PC-3 (cell line): ENCODE results near the gene GAB2. TPM values are rescaled to one million over a fixed set of nuclear protein-coding genes. Genes with fewer than 3 reads are reported as not detected.
"Not testable (repeated sequence)": the region's sequence is repeated elsewhere in the genome, so short reads cannot be mapped to it uniquely, and the experiment has no call there.

Experiments used
- ATAC-seq: fragments of 200-7000 bp; cut with Tn5 transposase; 2 replicates; pipeline ENCODE4 v1.9.1; 2020; ENCODE audit warnings: mild to moderate bottlenecking, moderate library complexity
- BruUV-seq: library from RNA; stranded (reverse); fragments of 400-500 nt; replicated peaks from 2 replicates; lab custom pipeline; 2021; lab: Mats Ljungman, UMichigan
- CTCF ChIA-PET: fragments of 300-600 bp; sonication (Branson Sonifier 250); formaldehyde crosslinking; loops from one replicate; lab custom pipeline; 2022; ENCODE audit warnings: antibody characterized with exemption; lab: Charles Lee
- POLR2A ChIA-PET: fragments of 300-600 bp; sonication (Branson Sonifier 250); formaldehyde crosslinking; loops from one replicate; lab custom pipeline; 2022; ENCODE audit warnings: antibody characterized with exemption; ENCODE audit not compliant: unreplicated experiment; lab: Charles Lee
- DNase-seq: peaks from one replicate; pipeline ENCODE4 v3.0.0-alpha.2; 2015
- H2AFZ ChIP-seq: fragments of 300-600 bp; sonication (generic); 2 replicates; pipeline ENCODE4 v1.6.0; 2016; ENCODE audit warnings: antibody characterized with exemption, low read length
- H3F3A ChIP-seq: fragments of 300-600 bp; sonication (generic); one replicate; pipeline ENCODE4 v1.6.0; 2017; ENCODE audit warnings: antibody characterized with exemption, low read length, control low read depth, mild to moderate bottlenecking; ENCODE audit not compliant: unreplicated experiment
- H3K27ac ChIP-seq: fragments of 300-600 bp; sonication (generic); 2 replicates; pipeline ENCODE4 v1.5.1; 2016; ENCODE audit warnings: mild to moderate bottlenecking, low read length
- H3K27me3 ChIP-seq: fragments of 300-600 bp; sonication (generic); 2 replicates; pipeline ENCODE4 v1.6.1; 2016; ENCODE audit warnings: low read length, mixed read lengths
- H3K36me3 ChIP-seq: fragments of 300-600 bp; sonication (generic); 2 replicates; pipeline ENCODE4 v1.6.1; 2016; ENCODE audit warnings: low read depth, mixed run types, low read length, mixed read lengths
- H3K4me1 ChIP-seq: fragments of 300-600 bp; sonication (generic); 2 replicates; pipeline ENCODE4 v1.5.1; 2016; ENCODE audit warnings: low read length; ENCODE audit not compliant: insufficient read depth
- H3K4me2 ChIP-seq: fragments of 300-600 bp; sonication (generic); 2 replicates; pipeline ENCODE4 v1.6.0; 2016; ENCODE audit warnings: low read length
- H3K4me3 ChIP-seq: fragments of 300-600 bp; sonication (generic); 2 replicates; pipeline ENCODE4 v1.5.1; 2016; ENCODE audit warnings: mild to moderate bottlenecking, low read length, mixed read lengths
- H3K79me2 ChIP-seq: fragments of 300-600 bp; sonication (generic); 2 replicates; pipeline ENCODE4 v1.6.1; 2017; ENCODE audit warnings: low read length, mixed read lengths
- H3K9ac ChIP-seq: fragments of 300-600 bp; sonication (generic); 2 replicates; pipeline ENCODE4 v1.6.0; 2016; ENCODE audit warnings: mild to moderate bottlenecking, low read length
- H3K9me2 ChIP-seq: fragments of 300-600 bp; sonication (generic); replicated peaks from 2 replicates; pipeline ENCODE4 v1.6.1; 2016; ENCODE audit warnings: mixed run types, low read length, mixed read lengths
- H3K9me3 ChIP-seq: fragments of 300-600 bp; sonication (generic); 2 replicates; pipeline ENCODE4 v1.6.1; 2016; ENCODE audit warnings: low read length, mixed read lengths
- H4K20me1 ChIP-seq: fragments of 300-600 bp; sonication (generic); 2 replicates; pipeline ENCODE4 v1.6.1; 2016; ENCODE audit warnings: low read length, mixed read lengths
- CTCF ChIP-seq: fragments of 300-600 bp; sonication (generic); conservative IDR thresholded peaks from 2 replicates; pipeline ENCODE4 v1.5.1; 2017; ENCODE audit warnings: antibody characterized with exemption, low read depth, mild to moderate bottlenecking, low read length
- EZH2 ChIP-seq: fragments of 300-600 bp; sonication (generic); IDR thresholded peaks from one replicate; pipeline ENCODE4 v1.6.1; 2017; ENCODE audit warnings: antibody characterized with exemption, mild to moderate bottlenecking, low read length; ENCODE audit not compliant: unreplicated experiment
- EZH2phosphoT487 ChIP-seq: fragments of 300-600 bp; sonication (generic); IDR thresholded peaks from 2 replicates; pipeline ENCODE4 v1.6.1; 2018; ENCODE audit warnings: mild to moderate bottlenecking, antibody characterized with exemption, low read length, borderline replicate concordance
- intact Hi-C: fragments of 100-400 bp; cut with micrococcal nuclease; formaldehyde crosslinking; loops from 2 replicates; pipeline ENCODE4 v1.9.0; 2023
- total RNA-seq: library from RNA; depleted of rRNA; stranded (reverse); fragments of >200 nt; gene quantifications from 2 replicates; pipeline ENCODE4 v1.2.3, GENCODE V29; 2014

GAB2 gene
- total RNA-seq, 1 experiment from 2014 or later = 7.1 TPM

DNA sequence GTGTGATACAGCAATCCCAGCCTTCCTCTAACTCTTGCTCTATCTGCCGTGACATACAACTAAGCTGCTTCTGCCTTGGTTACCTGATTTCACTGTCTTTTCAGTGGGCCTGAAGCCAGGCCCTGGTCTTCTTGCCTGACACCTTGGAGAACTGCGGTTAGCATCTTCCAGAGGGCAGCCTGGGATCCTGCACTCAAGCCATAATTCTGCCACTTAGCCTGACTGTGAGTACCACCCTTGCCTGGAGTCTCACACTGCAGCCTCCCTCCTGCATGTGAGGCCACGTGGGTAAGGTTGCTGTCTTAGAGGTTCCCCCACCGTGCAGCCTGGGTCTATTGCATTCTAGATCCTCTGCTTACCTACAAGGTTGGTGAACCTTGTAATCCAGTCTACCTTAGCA lies 193.1 kb downstream of the GAB2 start:
- no peak overlapping the region for H2AFZ ChIP-seq
- H3K9me3 ChIP-seq = no peaks in the 10 kb centered on the region
- DNase-seq = no peak
- no peak for ATAC-seq
- no peaks in the 10 kb centered on the region for H3K9me2 ChIP-seq
- no peak overlapping the region for H3K4me2 ChIP-seq
- TF ChIP-seq EZH2 (no peak), CTCF (no peak), EZH2phosphoT487 (no peak)
- CTCF ChIA-PET = no interaction called here
- intact Hi-C loops = no loop called here
- H3K36me3 ChIP-seq = peaks cover 5% of the 10 kb centered on the region; the same call in 1 of the 2 replicates
- no peaks in the 10 kb centered on the region for H3K4me1 ChIP-seq
- no peaks in the 10 kb centered on the region for H3F3A ChIP-seq
- no TSS peak for BruUV-seq
- POLR2A ChIA-PET = no interaction called here
- H3K27ac ChIP-seq = no peak overlapping the region
- H3K9ac ChIP-seq = no peak overlapping the region
- H3K27me3 ChIP-seq = no peaks in the 10 kb centered on the region
- no peaks in the 10 kb centered on the region for H4K20me1 ChIP-seq
- H3K4me3 ChIP-seq = no peak overlapping the region
- no peaks in the 10 kb centered on the region for H3K79me2 ChIP-seq

GRCh38 chr11:78223320-78223954 lies 194.2 kb downstream of the GAB2 start:
- DNase-seq (no peak), ATAC-seq (no peak)
- Histone ChIP-seq H2AFZ (no peak overlapping the region), H3K27me3 (no peaks in the 10 kb centered on the region), H3K9me3 (no peaks in the 10 kb centered on the region), H3K4me2 (no peak overlapping the region), H3K9ac (no peak overlapping the region), H3K36me3 (peaks cover 5% of the 10 kb centered on the region; the same call in 1 of the 2 replicates), H3K4me1 (no peaks in the 10 kb centered on the region), H3K9me2 (no peaks in the 10 kb centered on the region), H3K79me2 (no peaks in the 10 kb centered on the region), H3K27ac (no peak overlapping the region), H3F3A (no peaks in the 10 kb centered on the region), H4K20me1 (no peaks in the 10 kb centered on the region), H3K4me3 (no peak overlapping the region)
- ChIA-PET CTCF (no interaction called here), POLR2A (no interaction called here)
- TF ChIP-seq CTCF (no peak), EZH2phosphoT487 (no peak), EZH2 (no peak)
- intact Hi-C loops = no loop called here
- BruUV-seq = no TSS peak

DNA sequence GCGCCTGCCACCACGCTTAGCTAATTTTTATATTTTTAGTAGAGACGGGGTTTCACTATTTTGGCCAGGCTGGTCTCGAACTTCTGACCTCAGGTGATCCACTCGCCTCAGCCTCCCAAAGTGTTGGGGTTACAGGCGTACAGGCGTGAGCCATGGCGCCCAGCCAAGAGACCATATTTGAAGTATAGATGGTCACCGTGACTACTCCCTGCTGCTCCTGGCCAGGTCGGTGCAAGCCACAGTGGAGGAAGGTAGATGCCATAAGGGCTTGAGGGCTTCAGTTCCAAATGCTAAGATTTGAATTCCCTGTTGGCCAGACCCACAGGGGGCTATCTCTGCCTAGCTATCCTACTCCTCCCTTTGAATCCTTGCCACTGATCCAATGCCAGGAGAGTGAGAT lies 194.9 kb downstream of the GAB2 start:
- H3K9ac ChIP-seq, H3K9me2 ChIP-seq, H2AFZ ChIP-seq, H3K4me3 ChIP-seq, H3F3A ChIP-seq, H3K27me3 ChIP-seq, ATAC-seq, intact Hi-C loops, H3K9me3 ChIP-seq, H3K36me3 ChIP-seq, DNase-seq, H3K27ac ChIP-seq, CTCF ChIA-PET, POLR2A ChIA-PET, H3K79me2 ChIP-seq, H4K20me1 ChIP-seq, BruUV-seq, H3K4me1 ChIP-seq, H3K4me2 ChIP-seq: not testable (repeated sequence)
